ENCODE data around the gene PNPLA5.

Gene PNPLA5

DNA sequence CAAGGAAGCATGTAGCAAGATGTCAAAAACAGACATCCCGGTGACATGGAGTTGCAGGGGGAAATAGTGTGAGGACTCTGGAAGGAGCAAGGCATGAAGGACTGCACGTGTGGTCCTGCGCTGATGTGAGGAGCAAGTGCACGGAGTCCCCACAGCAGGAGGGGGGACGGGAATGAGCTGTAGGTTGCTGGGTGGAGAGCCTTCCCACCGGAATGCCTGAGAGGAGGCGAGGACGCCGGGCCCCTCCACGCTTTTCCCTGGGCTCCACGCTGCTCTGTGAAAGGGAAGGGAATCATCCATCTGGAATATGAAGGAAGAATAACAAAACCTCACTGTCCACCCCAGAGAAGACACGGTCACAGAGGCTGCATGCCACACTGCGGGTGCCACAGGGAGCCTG, 56.1 kb downstream of the PNPLA5 start:
- DNase-seq: no peak

DNA sequence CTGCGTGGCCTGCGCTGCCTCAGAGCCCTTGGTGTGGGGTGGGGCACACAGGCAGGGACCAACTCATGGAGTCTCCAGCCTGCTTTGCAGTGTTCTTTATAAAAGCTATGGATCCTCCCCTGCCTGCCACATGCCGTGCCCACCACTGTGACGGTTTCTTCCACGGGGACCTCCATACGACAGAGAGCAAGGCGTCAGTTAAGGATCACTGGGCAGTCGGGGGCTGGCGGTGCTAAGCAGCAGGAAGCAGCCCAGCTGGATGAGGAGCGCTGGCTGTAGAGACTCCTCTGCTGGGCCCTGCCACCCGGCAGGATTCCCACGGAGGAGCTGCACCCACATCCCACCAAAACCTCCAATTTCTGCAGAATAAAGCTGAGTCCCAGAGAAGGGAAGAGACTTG, 56.6 kb downstream of the PNPLA5 start:
- no peak for DNase-seq

DNA sequence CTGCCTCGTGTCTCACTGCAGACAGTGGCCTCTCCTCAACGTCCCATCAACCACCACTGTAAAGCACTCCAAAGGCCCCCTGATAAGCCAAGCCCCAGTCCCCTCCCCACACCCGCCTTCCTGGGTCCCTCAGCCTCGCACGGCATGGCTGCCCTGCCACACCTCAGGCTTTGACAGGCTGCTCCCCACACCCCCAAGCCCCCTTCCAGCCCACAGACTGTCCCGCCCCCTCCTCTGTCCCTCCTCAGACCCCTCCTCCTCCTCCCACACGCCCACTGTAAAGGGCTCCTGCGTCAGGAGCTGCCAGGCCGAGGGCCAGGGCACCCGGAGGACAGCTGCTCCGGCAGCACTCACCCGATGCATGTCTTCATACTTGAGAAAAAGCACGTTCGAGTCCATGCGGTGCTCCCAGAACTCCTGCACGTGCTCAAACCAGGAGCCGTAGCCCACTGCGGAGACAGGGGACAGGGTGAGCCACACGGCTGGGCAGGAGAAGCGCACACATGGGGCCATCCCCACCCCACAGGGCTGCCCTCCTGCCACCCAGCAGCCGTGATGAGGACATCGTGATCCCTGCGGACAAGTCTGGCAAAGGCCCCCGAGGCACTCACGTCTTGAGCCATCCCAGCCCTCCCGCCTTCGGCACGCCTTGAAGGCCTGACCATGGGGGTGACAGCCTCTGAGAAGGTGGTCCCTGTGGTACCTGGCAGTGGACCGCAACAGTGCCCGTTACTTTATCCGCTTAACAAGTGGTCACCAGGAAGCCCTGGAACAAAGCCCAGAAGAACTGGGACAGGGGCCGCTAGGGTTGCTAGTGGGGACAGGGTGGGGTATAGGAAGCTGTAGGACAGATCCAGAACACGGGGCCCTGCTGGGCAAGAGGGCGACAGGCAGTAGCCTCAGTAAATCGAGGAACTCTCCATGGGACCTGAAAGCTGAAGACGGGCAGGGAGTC, 58.2 kb downstream of the PNPLA5 start:
- no peak for DNase-seq

DNA sequence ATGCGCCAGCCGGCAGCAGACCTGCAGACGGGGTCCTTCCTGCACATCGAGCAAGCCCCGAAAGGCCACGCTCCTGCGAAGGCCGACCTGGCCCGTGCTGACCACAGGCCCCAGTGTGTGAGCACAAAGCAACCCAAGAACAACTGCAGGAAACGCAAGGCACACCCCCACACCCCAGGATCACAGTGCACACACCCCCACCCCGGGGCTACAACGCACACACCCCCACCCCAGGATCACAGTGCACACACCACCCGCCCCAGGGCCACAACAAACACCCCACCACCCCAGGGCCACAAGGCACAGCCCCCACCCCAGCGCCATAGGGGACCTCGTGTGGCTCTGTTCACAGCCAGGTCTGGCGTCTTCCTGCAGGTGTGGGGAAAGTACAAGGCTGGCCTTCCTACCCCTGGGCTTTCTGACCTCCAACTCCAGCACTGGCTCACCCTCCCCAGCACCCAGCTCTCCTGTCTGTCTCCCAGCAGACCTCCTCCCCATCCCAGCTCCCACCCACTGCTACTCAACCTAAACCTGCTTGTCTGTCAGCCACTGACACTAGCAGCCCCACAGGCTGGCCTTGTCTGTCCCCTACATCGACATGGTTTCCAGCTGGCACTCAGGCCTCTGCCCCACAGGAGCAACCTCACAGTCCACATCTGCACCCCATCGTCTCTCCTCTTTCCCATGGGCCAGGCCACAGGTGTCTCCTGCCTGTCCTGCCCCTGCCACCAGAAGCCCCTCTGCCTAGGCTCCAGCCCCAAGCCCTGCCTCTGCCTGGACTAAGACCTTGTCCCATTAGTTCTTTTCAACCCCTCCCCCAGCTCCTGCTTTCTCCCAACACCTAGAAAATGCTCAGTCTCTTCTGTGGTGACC, 59.2 kb downstream of the PNPLA5 start:
- DNase-seq: no peak

DNA sequence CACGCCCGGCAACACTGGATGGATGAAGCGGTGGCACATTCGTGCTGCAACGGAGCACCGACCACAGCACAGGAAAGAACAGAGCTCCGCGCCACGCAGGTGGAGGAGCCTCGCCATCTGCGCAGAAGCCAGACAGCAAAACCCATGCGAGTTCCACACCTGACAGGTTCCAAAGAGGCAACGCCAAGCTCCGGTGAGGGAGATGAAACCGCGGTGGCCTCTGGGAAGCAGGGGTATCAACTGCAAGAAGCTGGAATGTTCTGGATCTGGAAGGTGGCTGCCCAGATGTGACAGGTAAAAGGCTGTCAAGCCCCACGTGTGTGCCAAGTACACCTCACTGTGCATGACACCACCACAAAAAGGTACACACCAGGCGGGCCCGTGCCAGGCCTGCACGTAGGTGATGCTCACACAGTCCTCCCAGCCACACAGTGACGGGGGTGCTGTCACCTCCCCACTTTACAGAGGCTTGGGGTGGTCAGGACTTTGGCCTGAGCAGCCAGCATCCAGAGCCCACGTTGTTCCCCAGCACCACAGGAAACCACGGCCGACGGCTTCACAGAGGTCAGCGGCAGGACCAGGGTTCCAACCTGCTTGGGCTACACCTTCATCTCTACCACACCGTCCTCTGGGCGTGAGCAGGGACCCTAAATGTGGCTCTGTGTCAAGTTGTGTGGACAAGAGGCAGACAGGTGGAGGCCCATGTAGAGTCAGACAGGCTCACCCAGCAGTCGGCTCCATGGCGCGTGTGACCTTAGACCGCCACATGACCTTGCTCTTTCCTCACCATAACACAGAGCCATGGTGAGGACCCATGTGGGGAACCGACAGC, 60.0 kb downstream of the PNPLA5 start:
- no peak for DNase-seq

DNA sequence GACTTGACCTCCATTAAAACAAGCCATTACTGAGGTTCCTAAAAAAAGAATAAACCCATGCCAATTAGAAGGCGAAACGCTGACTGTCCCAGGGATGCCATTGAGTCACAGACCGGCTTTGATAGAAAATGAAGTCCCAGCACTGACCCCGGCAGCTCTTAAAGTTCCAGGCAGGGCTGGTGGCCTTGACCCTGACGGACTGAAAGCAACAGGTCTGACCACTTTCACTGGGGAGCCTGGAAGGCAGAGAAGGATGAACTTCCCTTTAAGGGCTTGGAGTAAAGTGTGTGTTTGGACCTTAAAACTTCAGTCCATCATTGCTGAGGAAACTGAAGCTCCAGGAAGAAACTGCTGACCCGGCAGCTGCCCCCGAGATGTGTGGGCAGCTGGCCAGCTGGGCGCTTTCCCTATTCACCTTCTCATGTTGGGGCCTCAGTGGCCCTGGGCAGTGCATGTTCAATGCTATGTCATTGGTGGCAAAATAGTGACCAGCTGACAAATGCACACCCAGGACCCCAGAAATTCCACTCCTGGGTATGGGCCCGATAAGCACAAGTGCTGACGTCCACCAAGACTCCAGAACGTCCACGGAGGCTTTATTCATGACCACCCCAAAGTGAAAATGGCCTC, 60.8 kb downstream of the PNPLA5 start:
- DNase-seq: no peak

DNA sequence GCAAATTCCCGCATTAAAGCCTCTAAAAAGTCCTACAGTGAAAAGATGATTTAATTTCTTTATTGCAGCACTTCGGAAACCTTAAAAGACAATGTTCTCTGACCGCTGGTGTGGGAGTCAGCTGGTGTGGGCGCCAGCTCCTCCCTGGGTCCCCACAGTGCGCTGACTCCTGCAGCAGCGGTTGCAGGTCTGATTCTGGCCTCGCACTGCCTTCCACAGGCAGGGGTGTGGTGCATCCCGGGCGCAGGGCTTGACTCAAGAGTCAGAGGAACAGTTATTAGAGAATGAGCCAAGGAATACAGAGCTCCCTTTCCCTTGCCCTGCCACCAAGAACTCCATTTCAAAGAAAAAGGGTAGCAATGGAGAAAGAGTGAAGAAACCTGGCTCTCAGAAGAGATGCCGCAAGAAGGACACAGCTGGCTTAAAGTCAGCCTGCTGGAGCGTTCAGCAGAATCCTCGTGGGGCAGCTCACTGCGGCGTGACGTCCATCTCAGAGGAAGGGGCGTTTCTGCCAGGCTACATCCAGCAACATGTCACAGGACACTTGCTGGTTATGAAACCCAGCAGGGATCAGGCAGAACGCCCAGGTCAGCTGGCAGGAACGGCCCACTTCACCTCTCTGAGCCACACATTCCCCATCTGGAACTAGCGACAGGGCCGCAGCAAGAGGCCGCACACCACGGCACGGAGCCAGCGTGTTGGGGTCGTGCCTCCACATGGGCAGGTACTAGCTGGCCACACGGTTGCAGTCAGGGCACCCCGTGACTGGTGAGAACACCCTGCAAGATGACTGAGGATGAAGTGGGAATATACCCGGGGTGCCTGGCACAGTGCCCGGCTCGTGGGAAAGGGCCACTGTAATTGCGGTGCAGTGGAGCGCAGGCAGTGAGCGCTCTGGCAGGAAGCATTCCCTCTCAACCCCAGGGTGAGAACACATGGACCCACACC, 61.6 kb downstream of the PNPLA5 start:
- no peak for DNase-seq
